Rectal smooth muscle tissue (tissue), 1 donor: Measurements from ENCODE around the gene EMC7.
"Not testable (repeated sequence)": the region's sequence is repeated elsewhere in the genome, so short reads cannot be mapped to it uniquely, and the experiment has no call there.

Source experiments
- H3K27ac ChIP-seq: one replicate; pipeline ENCODE4 v1.7.0; 2013; ENCODE audit warnings: low read depth, low read length, inconsistent platforms
- H3K27me3 ChIP-seq: one replicate; pipeline ENCODE4 v1.7.0; 2013; ENCODE audit warnings: low read length; ENCODE audit not compliant: control insufficient read depth, insufficient read depth
- H3K36me3 ChIP-seq: one replicate; pipeline ENCODE4 v1.7.0; 2013; ENCODE audit warnings: low read length; ENCODE audit not compliant: control insufficient read depth, insufficient read depth
- H3K4me1 ChIP-seq: one replicate; pipeline ENCODE4 v1.7.0; 2013; ENCODE audit warnings: low read length; ENCODE audit not compliant: control insufficient read depth, insufficient read depth
- H3K4me3 ChIP-seq: one replicate; pipeline ENCODE4 v1.7.0; 2013; ENCODE audit warnings: low read length
- H3K9ac ChIP-seq: one replicate; pipeline ENCODE4 v1.7.0; 2013; ENCODE audit warnings: low read length

Gene EMC7

DNA sequence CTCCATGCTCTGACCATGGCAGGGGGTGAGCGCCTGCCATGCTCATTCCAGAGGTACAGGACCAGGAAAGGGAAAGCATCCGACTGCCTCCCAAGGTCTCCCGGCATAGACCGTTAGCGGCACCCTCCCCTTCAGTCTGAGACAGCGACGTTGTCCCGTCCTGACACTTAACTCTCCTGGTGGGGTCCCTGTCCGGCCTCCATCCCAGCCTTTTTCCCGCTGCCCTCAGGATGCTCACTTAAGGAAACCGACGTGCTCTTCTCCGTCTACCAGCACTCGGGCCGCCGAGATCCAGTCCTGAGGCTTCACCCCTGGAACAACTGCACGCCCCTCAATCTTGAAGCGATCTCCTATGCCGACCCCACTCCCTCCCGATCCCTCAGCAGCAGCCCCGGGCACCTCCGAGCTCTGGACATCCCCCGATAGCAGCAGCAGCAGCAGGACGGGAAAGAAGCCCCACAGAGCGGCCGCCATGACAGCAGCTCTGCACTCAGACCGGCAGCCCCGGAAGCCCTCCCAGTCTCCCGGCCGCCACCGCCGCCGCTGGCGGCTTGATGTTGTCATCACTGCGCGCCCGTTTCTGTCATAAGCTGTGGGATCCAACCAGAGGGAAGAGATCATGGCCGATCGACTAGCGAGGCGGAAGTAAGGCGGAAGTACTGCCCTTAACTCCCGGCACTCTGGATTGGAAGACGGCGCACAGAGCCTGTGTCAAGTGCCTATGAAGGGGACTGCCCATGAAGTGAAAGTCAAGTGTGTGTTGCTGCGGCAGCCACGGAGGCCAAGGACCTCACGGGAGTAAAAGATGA is at the start of gene EMC7, which contains the start of gene PGBD4:
TSS of gene EMC7 (minus strand) at position 497 of the 809 bp plus-strand sequence. CDS start at position 474, 23 bp downstream.
TSS of gene PGBD4 (plus strand) at position 718 of the 809 bp plus-strand sequence. CDS start 449 bp downstream, outside the sequence.
- Histone ChIP-seq H3K9ac (peak within 1 kb of the TSS; percentile 95), H3K27ac (peak within 1 kb of the TSS; percentile 89), H3K4me1 (peaks cover 6% of the 10 kb centered on the region), H3K36me3 (no peaks in the 10 kb centered on the region), H3K4me3 (peak within 1 kb of the TSS; percentile 98), H3K27me3 (no peaks in the 10 kb centered on the region)

- Histone ChIP-seq H3K9ac (no peak overlapping the region), H3K4me3 (no peak overlapping the region), H3K27me3 (no peaks in the 10 kb centered on the region), H3K36me3 (peaks cover 4% of the 10 kb centered on the region), H3K27ac (no peak overlapping the region), H3K4me1 (no peaks in the 10 kb centered on the region)
Measured at GRCh38 chr15:34147371-34148140, 45.9 kb upstream of the EMC7 start.

DNA sequence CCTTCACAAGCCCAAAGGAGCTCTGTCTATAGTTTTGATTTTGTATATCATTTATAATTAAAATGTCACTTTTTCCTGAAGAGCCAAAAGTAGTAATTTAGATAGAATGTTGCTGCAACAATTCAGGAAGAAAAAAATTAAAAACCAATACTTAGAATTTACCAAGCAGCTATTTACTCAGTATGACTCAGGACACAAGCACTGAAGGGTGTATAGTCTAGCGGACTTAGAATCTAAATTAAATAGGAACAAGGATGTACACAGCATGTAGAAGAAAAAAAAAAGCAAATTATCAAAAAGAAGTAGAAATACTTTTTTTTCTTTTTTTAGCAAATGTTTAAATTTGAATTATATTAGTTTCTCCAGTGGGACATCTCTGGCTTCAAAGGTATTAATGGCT is 31.8 kb upstream of the EMC7 start:
- Histone ChIP-seq H3K4me1 (no peaks in the 10 kb centered on the region), H3K4me3 (no peak overlapping the region), H3K27ac (no peak overlapping the region), H3K36me3 (no peaks in the 10 kb centered on the region), H3K9ac (no peak overlapping the region), H3K27me3 (no peaks in the 10 kb centered on the region)

- H3K27me3 ChIP-seq: no peaks in the 10 kb centered on the region
- H3K4me3 ChIP-seq: no peak overlapping the region
- H3K36me3 ChIP-seq: no peaks in the 10 kb centered on the region
- H3K9ac ChIP-seq: no peak overlapping the region
- H3K4me1 ChIP-seq: no peaks in the 10 kb centered on the region
- no peak overlapping the region for H3K27ac ChIP-seq
Measured at GRCh38 chr15:34132881-34133280, 31.2 kb upstream of the EMC7 start.

DNA sequence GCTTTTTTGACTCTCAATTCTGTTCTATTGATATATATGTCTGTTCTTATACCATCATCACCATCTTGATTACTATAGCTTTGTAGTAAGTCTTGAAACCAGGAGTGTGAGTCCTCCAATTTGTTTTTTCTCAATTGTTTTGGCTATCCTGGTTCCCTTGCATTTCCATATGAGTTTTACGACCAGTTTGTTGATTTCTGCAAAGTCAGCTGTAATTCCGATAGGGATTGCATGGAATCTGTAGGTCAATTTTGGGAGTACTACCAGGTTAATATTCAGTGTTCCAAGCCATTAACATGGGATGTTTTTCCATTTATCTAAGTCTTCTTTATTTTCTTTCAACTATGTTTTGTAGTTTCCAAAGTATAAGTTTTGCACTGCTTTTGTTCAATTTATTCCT is 27.2 kb upstream of the EMC7 start:
- no peaks in the 10 kb centered on the region for H3K4me1 ChIP-seq
- H3K27me3 ChIP-seq: no peaks in the 10 kb centered on the region
- H3K9ac ChIP-seq: no peak overlapping the region
- H3K36me3 ChIP-seq: no peaks in the 10 kb centered on the region
- no peak overlapping the region for H3K4me3 ChIP-seq
- no peak overlapping the region for H3K27ac ChIP-seq

GRCh38 chr15:34126522-34126921 is 24.9 kb upstream of the EMC7 start:
- no peaks in the 10 kb centered on the region for H3K27me3 ChIP-seq
- no peak overlapping the region for H3K9ac ChIP-seq
- no peaks in the 10 kb centered on the region for H3K4me1 ChIP-seq
- no peak overlapping the region for H3K27ac ChIP-seq
- H3K4me3 ChIP-seq: no peak overlapping the region
- H3K36me3 ChIP-seq: no peaks in the 10 kb centered on the region

GRCh38 chr15:34125945-34126344 is 24.3 kb upstream of the EMC7 start:
- H3K4me3 ChIP-seq: no peak overlapping the region
- H3K4me1 ChIP-seq: no peaks in the 10 kb centered on the region
- H3K27ac ChIP-seq: no peak overlapping the region
- no peak overlapping the region for H3K9ac ChIP-seq
- no peaks in the 10 kb centered on the region for H3K27me3 ChIP-seq
- H3K36me3 ChIP-seq: no peaks in the 10 kb centered on the region

DNA sequence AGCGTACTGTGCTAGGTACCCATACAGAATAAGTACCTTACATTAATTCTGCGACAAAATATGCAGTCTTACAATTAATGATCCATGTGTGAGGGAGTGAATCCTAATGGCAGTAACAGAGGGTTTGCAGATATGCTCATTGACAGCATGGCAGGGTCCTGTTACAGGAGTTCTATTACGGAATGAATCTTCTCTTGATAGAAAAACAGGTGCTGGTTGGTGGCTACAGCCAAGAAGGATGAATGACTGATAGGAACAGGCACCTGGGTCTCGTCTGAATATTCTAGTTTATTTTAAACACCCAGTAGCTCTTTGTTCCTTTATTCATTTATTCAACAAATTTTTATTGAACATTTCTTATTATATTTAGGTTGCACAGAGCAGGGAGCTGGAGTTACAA is 23.0 kb upstream of the EMC7 start:
- H3K4me1 ChIP-seq: no peaks in the 10 kb centered on the region
- no peaks in the 10 kb centered on the region for H3K27me3 ChIP-seq
- H3K36me3 ChIP-seq: no peaks in the 10 kb centered on the region
- no peak overlapping the region for H3K4me3 ChIP-seq
- H3K27ac ChIP-seq: no peak overlapping the region
- no peak overlapping the region for H3K9ac ChIP-seq

DNA sequence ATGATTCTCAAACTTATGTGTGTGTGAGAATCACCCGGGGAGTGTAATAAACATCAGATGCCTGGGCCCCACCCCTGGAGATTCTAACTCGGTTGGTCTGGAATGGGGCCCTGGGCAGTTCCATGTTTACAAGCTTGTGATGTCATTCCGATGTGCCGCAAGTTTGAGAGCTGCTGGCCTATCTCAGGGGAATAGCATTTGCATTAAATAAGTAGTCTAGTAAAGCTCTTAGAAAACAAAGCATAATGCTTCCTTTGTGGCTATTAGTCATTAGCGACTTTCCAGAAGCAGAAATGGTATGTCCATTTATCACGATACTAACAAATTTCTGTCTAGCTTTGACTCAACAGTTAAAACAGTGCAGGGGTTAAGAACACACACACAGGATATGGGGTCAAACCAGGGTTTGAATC is 21.1 kb upstream of the EMC7 start:
- H3K9ac ChIP-seq: no peak overlapping the region
- no peaks in the 10 kb centered on the region for H3K27me3 ChIP-seq
- H3K36me3 ChIP-seq: no peaks in the 10 kb centered on the region
- no peaks in the 10 kb centered on the region for H3K4me1 ChIP-seq
- no peak overlapping the region for H3K4me3 ChIP-seq
- no peak overlapping the region for H3K27ac ChIP-seq

- not testable (repeated sequence) for H3K27me3 ChIP-seq, H3K4me3 ChIP-seq, H3K27ac ChIP-seq, H3K4me1 ChIP-seq, H3K36me3 ChIP-seq, H3K9ac ChIP-seq
Measured at GRCh38 chr15:34121786-34122185, 20.1 kb upstream of the EMC7 start.

DNA sequence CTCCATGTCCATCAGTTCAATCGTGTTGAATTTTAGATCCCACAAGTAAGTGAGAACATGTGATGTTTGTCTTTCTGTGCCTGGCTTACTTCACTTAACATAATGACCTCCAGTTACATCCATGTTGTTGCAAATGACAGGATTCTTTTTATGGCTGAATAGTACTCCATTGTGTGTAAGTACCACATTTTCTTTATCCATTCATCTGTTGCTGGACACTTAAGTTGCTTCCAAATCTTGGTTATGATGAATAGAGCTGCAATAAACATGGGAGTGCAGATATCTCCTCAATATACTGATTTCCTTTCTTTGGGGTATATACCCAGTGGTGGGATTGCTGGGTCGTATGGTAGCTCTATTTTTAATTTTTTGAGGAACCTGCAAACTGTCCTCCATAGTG is 18.8 kb upstream of the EMC7 start:
- H3K9ac ChIP-seq, H3K4me1 ChIP-seq, H3K27ac ChIP-seq, H3K27me3 ChIP-seq, H3K4me3 ChIP-seq, H3K36me3 ChIP-seq: not testable (repeated sequence)

GRCh38 chr15:34119291-34119690 is 17.6 kb upstream of the EMC7 start:
- Histone ChIP-seq H3K27me3 (no peaks in the 10 kb centered on the region), H3K27ac (no peak overlapping the region), H3K4me1 (no peaks in the 10 kb centered on the region), H3K36me3 (no peaks in the 10 kb centered on the region), H3K9ac (no peak overlapping the region), H3K4me3 (no peak overlapping the region)
